GM12878 (cell line): ENCODE data around the gene TRABD. TPM values are rescaled to one million over a fixed set of nuclear protein-coding genes. Genes with fewer than 3 reads are reported as not detected.
A peak's percentile ranks its signal among the peaks of the same experiment; 100 is the strongest.

ENCODE experiments used
- ATAC-seq: fragments of 200-7000 bp; cut with Tn5 transposase; 3 replicates; pipeline ENCODE4 v1.9.1; 2020; ENCODE audit warnings: mild to moderate bottlenecking, moderate library complexity
- BruUV-seq: library from RNA; stranded (reverse); fragments of 400-500 nt; replicated peaks from 2 replicates; lab custom pipeline; 2021; lab: Mats Ljungman, UMichigan
- CTCF ChIA-PET: fragments of 300-600 bp; sonication (Branson Sonifier 250); formaldehyde crosslinking; extraction: SDS; loops from one replicate; lab custom pipeline; 2021; ENCODE audit warnings: inconsistent platforms; lab: Yijun Ruan, JAX
- POLR2A ChIA-PET: fragments of 350-600 bp; formaldehyde crosslinking; extraction: SDS; loops from one replicate; lab custom pipeline; 2021; ENCODE audit warnings: inconsistent platforms; lab: Charles Lee
- RAD21 ChIA-PET: fragments of 300-600 bp; sonication (Branson Sonifier 250); formaldehyde crosslinking; loops from one replicate; lab custom pipeline; 2023; ENCODE audit warnings: antibody characterized with exemption; ENCODE audit not compliant: unreplicated experiment; lab: Charles Lee
- SMC1A ChIA-PET: fragments of 300-600 bp; sonication (Branson Sonifier 250); formaldehyde crosslinking; loops from one replicate; lab custom pipeline; 2023; ENCODE audit not compliant: unreplicated experiment, uncharacterized antibody; lab: Charles Lee
- DNase-seq: peaks from one replicate; pipeline ENCODE4 v3.0.0-alpha.2; 2011; ENCODE audit warnings: low read depth, low spot score
- FAIRE-seq: peaks from 3 replicates; lab custom pipeline; 2011; peaks lifted over from hg19 to GRCh38; lab: Jason Lieb, UNC
- H2AFZ ChIP-seq: 2 replicates; pipeline ENCODE4 v1.6.0; 2011; ENCODE audit warnings: low read depth, low read length, control low read depth; ENCODE audit not compliant: control insufficient read depth
- H3K27ac ChIP-seq: 2 replicates; pipeline ENCODE4 v1.5.1; 2011; ENCODE audit warnings: control low read depth; ENCODE audit not compliant: control insufficient read depth, insufficient read depth
- H3K27me3 ChIP-seq, 2 experiments: replicated peaks in 1 of 2; 2 replicates each; pipeline versions ENCODE4 v1.6.0 to v1.6.1; 2011; ENCODE audit warnings: low read length in 1 of 2; ENCODE audit not compliant: control insufficient read depth in 2 of 2, insufficient read depth in 2 of 2
- H3K36me3 ChIP-seq, 2 experiments: 2 replicates each; pipeline ENCODE4 v1.5.1; 2011; ENCODE audit warnings: low read length in 1 of 2; ENCODE audit not compliant: control insufficient read depth in 2 of 2, insufficient read depth in 2 of 2
- H3K4me1 ChIP-seq: 2 replicates; pipeline ENCODE4 v1.6.1; 2011; ENCODE audit warnings: mild to moderate bottlenecking, low read length, moderate library complexity, mixed read lengths; ENCODE audit not compliant: control insufficient read depth, insufficient read depth
- H3K4me2 ChIP-seq: 2 replicates; pipeline ENCODE4 v1.6.0; 2011; ENCODE audit warnings: control low read depth; ENCODE audit not compliant: control insufficient read depth, insufficient read depth
- H3K4me3 ChIP-seq: fragments of 200-600 bp; sonication (generic); 2 replicates; pipeline ENCODE4 v1.5.1; 2016
- H3K79me2 ChIP-seq: 2 replicates; pipeline ENCODE4 v1.6.0; 2011; ENCODE audit warnings: low read length; ENCODE audit not compliant: control insufficient read depth, insufficient read depth
- H3K9ac ChIP-seq: 2 replicates; pipeline ENCODE4 v1.8.0; 2011; ENCODE audit warnings: low read length, control low read depth, mixed read lengths; ENCODE audit not compliant: control insufficient read depth, insufficient read depth
- H3K9me3 ChIP-seq: replicated peaks from 3 replicates; pipeline ENCODE4 v1.5.1; 2011; ENCODE audit warnings: mild to moderate bottlenecking, low read length; ENCODE audit not compliant: control insufficient read depth, insufficient read depth
- H4K20me1 ChIP-seq: 2 replicates; pipeline ENCODE4 v1.6.0; 2011; ENCODE audit not compliant: control insufficient read depth, insufficient read depth
- BACH1 ChIP-seq: fragments of 450-650 bp; IDR thresholded peaks from 2 replicates; pipeline ENCODE4 v1.6.1; 2017; ENCODE audit warnings: mild to moderate bottlenecking, borderline replicate concordance
- CUX1 ChIP-seq: IDR thresholded peaks from 2 replicates; pipeline ENCODE4 v1.6.1; 2012; ENCODE audit warnings: improper control_type of control experiment, low read depth, low read length; ENCODE audit not compliant: insufficient replicate concordance
- WGBS: methylation state at CpG from one replicate; pipeline ENCODE4 v1.1.6; 2016; ENCODE audit warnings: low lambda C conversion rate; ENCODE audit not compliant: insufficient replicate concordance, insufficient coverage; ENCODE audit errors: missing lambda C conversion rate; 5-methylcytosine and 5-hydroxymethylcytosine counted together
- in situ Hi-C: fragments of 300-500 bp; cut with MboI; formaldehyde crosslinking; loops from 9 replicates; pipeline ENCODE4 v1.14.3; 2018; ENCODE audit warnings: mixed read lengths
- intact Hi-C: fragments of 100-400 bp; cut with micrococcal nuclease; formaldehyde crosslinking; loops from one replicate; pipeline ENCODE4 v1.14.2; 2022; ENCODE audit not compliant: unreplicated experiment
- polyA plus RNA-seq, 11 experiments: library from polyadenylated mRNA; depleted of rRNA in 4 of 11; unstranded in 6 of 11; stranded (reverse) in 5 of 11; fragments of >200 nt; fragmentation: Nextera tagmentation in 4 of 11; fragmentation: Illumina TruSeq in 1 of 11; extraction: Ambion mirVana in 4 of 11; extraction: Trizol in 1 of 11; gene quantifications; 1 replicate in 1 of 11; 2 replicates in 10 of 11; pipeline versions ENCODE4 v1.2.1 to v1.2.3, GENCODE V29; 2011 to 2016; ENCODE audit warnings: inconsistent platforms in 2 of 11, missing spikeins in 2 of 11, low read depth in 1 of 11
- total RNA-seq, 4 experiments: library from RNA; depleted of rRNA in 3 of 4; stranded (reverse); fragments of >200 nt in 3 of 4; fragmentation: Illumina TruSeq in 1 of 4; extraction: Trizol in 1 of 4; gene quantifications; 2 replicates each; pipeline versions ENCODE4 v1.2.1 to v1.2.3, GENCODE V29; 2013 to 2021

Gene TRABD
- total and polyA plus RNA-seq, 10 of the 15 experiments (the other 5 are each of a cell fraction or from before 2014, with no cell fraction given) = 0.43 to 116 (median 58.1) TPM

- peak overlapping the region; percentile 21; the same call in 1 of the 2 replicates for H2AFZ ChIP-seq
- ATAC-seq (peak; percentile 36), FAIRE-seq (peak; percentile 66), DNase-seq (no peak)
- H3K4me1 ChIP-seq = peaks cover 3% of the 10 kb centered on the region; the same call in 1 of the 2 replicates
- ChIA-PET RAD21 (no interaction called here), CTCF (no interaction called here), POLR2A (no interaction called here), SMC1A (no interaction called here)
- H4K20me1 ChIP-seq = no peaks in the 10 kb centered on the region
- H3K36me3 ChIP-seq = no peaks in the 10 kb centered on the region
- intact Hi-C loops = no loop called here
- in situ Hi-C loops = no loop called here
- no peak overlapping the region for H3K27ac ChIP-seq
- no peaks in the 10 kb centered on the region for H3K9me3 ChIP-seq
- WGBS = 17% methylated on average over 15 of the region's 15 CpGs
- BruUV-seq = no TSS peak
- no peak overlapping the region for H3K4me3 ChIP-seq
- no peak overlapping the region for H3K9ac ChIP-seq
- H3K27me3 ChIP-seq = no peaks in the 10 kb centered on the region; a peak in 1 of 4 replicates
- TF ChIP-seq BACH1 = peak; percentile 88
- no peak for TF ChIP-seq CUX1
- H3K4me2 ChIP-seq = peak overlapping the region; percentile 21; the same call in 1 of the 2 replicates
- no peaks in the 10 kb centered on the region for H3K79me2 ChIP-seq
These were observed 45.8 kb upstream of the TRABD start for GRCh38 chr22:50139843-50140415.
